Activated B cell treated with CpG ODN at 0.5 μM for 24 hours (primary cell): ENCODE data around the gene GGT6. TPM values are rescaled to one million over a fixed set of nuclear protein-coding genes. Genes with fewer than 3 reads are reported as not detected.
"Not testable (repeated sequence)": the region's sequence is repeated elsewhere in the genome, so short reads cannot be mapped to it uniquely, and the experiment has no call there.

Source experiments
- ATAC-seq: fragments of 200-7000 bp; cut with Tn5 transposase; one replicate; pipeline ENCODE4 v1.10.0; 2021; ENCODE audit warnings: low read depth, mild to moderate bottlenecking, moderate library complexity
- CTCF ChIA-PET: fragments of 350-600 bp; sonication (Branson Sonifier 250); formaldehyde crosslinking; loops from one replicate; lab custom pipeline; 2021; ENCODE audit warnings: antibody characterized with exemption; lab: Charles Lee
- POLR2A ChIA-PET: fragments of 350-600 bp; sonication (Branson Sonifier 250); formaldehyde crosslinking; loops from one replicate; lab custom pipeline; 2021; ENCODE audit warnings: antibody characterized with exemption; lab: Charles Lee
- DNase-seq: peaks from one replicate; pipeline ENCODE4 v3.0.0; 2022
- H3K27ac Mint-ChIP-seq: one replicate; pipeline ENCODE4 v1.8.0; 2020; ENCODE audit warnings: mixed read lengths
- H3K27me3 Mint-ChIP-seq: one replicate; pipeline ENCODE4 v1.8.0; 2021; ENCODE audit warnings: mixed read lengths
- H3K36me3 Mint-ChIP-seq: one replicate; pipeline ENCODE4 v1.8.0; 2021; ENCODE audit warnings: low read depth, mixed read lengths
- H3K4me1 Mint-ChIP-seq: one replicate; pipeline ENCODE4 v1.8.0; 2021; ENCODE audit warnings: mixed read lengths
- H3K4me3 Mint-ChIP-seq: one replicate; pipeline ENCODE4 v1.8.0; 2020; ENCODE audit warnings: mild to moderate bottlenecking, mixed read lengths
- H3K9me3 Mint-ChIP-seq: one replicate; pipeline ENCODE4 v1.8.0; 2020; ENCODE audit warnings: mixed read lengths
- intact Hi-C: fragments of 100-400 bp; cut with micrococcal nuclease; formaldehyde crosslinking; loops from one replicate; pipeline ENCODE4 v1.15.1; 2024
- total RNA-seq: library from RNA; stranded (reverse); gene quantifications from 2 replicates; pipeline ENCODE4 v1.2.3, GENCODE V29; 2022
- TF ChIP-seq, protein P1 (sequence below): fragments of 200-600 bp; IDR thresholded peaks from one replicate; pipeline ENCODE4 v1.8.0; 2022; ENCODE audit warnings: antibody characterized with exemption, mild to moderate bottlenecking

The GGT6 gene
- total RNA-seq, 1 donor from 2014 or later, result not detected

GRCh38 chr17:4605826-4606225 lies 45.4 kb upstream of the GGT6 start:
- no peaks in the 10 kb centered on the region for H3K9me3 Mint-ChIP-seq
- TF ChIP-seq, protein P1, sequence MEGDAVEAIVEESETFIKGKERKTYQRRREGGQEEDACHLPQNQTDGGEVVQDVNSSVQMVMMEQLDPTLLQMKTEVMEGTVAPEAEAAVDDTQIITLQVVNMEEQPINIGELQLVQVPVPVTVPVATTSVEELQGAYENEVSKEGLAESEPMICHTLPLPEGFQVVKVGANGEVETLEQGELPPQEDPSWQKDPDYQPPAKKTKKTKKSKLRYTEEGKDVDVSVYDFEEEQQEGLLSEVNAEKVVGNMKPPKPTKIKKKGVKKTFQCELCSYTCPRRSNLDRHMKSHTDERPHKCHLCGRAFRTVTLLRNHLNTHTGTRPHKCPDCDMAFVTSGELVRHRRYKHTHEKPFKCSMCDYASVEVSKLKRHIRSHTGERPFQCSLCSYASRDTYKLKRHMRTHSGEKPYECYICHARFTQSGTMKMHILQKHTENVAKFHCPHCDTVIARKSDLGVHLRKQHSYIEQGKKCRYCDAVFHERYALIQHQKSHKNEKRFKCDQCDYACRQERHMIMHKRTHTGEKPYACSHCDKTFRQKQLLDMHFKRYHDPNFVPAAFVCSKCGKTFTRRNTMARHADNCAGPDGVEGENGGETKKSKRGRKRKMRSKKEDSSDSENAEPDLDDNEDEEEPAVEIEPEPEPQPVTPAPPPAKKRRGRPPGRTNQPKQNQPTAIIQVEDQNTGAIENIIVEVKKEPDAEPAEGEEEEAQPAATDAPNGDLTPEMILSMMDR, result no peak
- peaks cover 31% of the 10 kb centered on the region for H3K27me3 Mint-ChIP-seq
- CTCF ChIA-PET, result no interaction called here
- no peak for ATAC-seq
- intact Hi-C loops, result no loop called here
- POLR2A ChIA-PET, result no interaction called here
- no peak overlapping the region for H3K27ac Mint-ChIP-seq
- no peaks in the 10 kb centered on the region for H3K4me1 Mint-ChIP-seq
- no peak overlapping the region for H3K4me3 Mint-ChIP-seq
- H3K36me3 Mint-ChIP-seq, result no peaks in the 10 kb centered on the region
- no peak for DNase-seq

- H3K36me3 Mint-ChIP-seq, H3K4me1 Mint-ChIP-seq, H3K4me3 Mint-ChIP-seq, H3K27ac Mint-ChIP-seq, ATAC-seq, intact Hi-C loops, POLR2A ChIA-PET, CTCF ChIA-PET, DNase-seq, H3K9me3 Mint-ChIP-seq: not testable (repeated sequence)
- peaks cover 36% of the 10 kb centered on the region for H3K27me3 Mint-ChIP-seq
Observed at GRCh38 chr17:4604736-4605135, 44.4 kb upstream of the GGT6 start.

DNA sequence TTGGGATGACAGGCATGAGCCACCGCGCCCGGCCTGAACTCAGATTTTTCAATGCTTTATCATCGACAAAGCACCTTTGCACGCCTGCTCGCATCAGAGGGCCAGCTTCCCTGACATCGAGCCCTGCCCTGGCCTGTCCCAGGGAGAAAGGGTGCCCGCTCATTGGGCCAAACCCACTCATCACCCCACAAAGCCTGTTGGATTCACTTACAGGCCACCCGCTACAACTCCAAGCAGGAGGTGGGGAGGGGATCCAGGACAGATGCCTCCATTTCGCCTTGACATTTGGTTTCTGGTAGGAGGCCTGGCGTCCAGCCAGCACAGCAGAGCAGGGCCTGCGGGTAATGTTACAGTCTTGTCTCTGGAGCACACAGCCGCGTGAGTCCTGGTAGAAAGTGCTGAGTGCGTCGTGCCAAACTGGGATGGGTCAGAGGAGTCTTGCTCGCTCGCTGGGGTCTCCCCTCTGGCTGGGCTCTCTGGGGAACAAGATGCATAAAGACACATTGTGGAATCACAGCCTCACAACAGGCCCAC lies 43.8 kb upstream of the GGT6 start:
- DNase-seq (no peak), ATAC-seq (no peak)
- TF ChIP-seq, protein P1, result no peak
- H3K36me3 Mint-ChIP-seq, result no peaks in the 10 kb centered on the region
- no peaks in the 10 kb centered on the region for H3K4me1 Mint-ChIP-seq
- H3K9me3 Mint-ChIP-seq, result no peaks in the 10 kb centered on the region
- peaks cover 34% of the 10 kb centered on the region for H3K27me3 Mint-ChIP-seq
- H3K27ac Mint-ChIP-seq, result no peak overlapping the region
- POLR2A ChIA-PET, result no interaction called here
- CTCF ChIA-PET, result no interaction called here
- H3K4me3 Mint-ChIP-seq, result no peak overlapping the region
- intact Hi-C loops, result no loop called here

DNA sequence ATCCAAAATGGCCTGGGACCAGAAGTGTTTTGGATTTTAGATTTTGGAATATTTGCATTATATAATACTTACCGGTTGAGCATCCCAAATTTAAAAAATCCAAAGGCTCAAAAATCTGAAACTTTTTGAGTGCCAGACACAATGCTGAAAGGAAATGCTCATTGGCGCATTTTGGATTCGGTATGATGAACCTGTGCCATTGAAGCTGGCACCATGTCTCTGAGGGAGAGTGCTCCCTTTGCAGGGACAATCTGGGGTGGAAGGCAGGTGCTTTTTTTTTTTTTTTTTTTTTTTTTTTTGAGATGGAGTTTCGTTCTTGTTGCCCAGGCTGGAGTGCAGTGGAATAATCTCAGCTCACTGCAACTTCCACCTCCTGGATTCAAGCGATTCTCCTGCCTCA lies 41.7 kb upstream of the GGT6 start:
- ChIA-PET CTCF (no interaction called here), POLR2A (no interaction called here)
- no peak for DNase-seq
- Mint-ChIP-seq H3K27ac (no peak overlapping the region), H3K36me3 (no peaks in the 10 kb centered on the region), H3K4me1 (no peaks in the 10 kb centered on the region), H3K4me3 (no peak overlapping the region), H3K9me3 (no peaks in the 10 kb centered on the region), H3K27me3 (peaks cover 22% of the 10 kb centered on the region)
- intact Hi-C loops, result no loop called here
- ATAC-seq, result no peak
- TF ChIP-seq, protein P1, result no peak

DNA sequence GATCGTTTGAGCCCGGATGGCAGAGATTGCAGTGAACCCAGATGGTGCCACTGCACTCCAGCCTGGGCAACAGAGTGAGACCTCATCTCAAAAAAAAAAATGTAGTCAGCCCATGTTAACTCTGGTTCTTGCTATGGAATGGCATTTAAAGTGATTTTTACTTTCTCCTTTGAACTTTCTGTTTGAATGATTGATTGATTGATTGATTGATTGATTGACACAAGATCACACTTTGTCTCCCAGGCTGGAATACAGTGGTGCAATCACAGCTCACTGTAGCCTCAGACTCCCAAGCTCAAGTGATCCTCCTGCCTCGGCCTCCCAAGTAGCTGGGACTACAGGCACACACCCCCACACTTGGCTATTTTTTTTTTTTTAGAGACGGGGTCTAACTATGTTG lies 40.9 kb upstream of the GGT6 start:
- H3K4me3 Mint-ChIP-seq, result no peak overlapping the region
- peaks cover 23% of the 10 kb centered on the region for H3K27me3 Mint-ChIP-seq
- TF ChIP-seq, protein P1, result no peak
- ATAC-seq (no peak), DNase-seq (no peak)
- intact Hi-C loops, result no loop called here
- CTCF ChIA-PET, result no interaction called here
- no peaks in the 10 kb centered on the region for H3K4me1 Mint-ChIP-seq
- H3K36me3 Mint-ChIP-seq, result no peaks in the 10 kb centered on the region
- POLR2A ChIA-PET, result no interaction called here
- no peak overlapping the region for H3K27ac Mint-ChIP-seq
- no peaks in the 10 kb centered on the region for H3K9me3 Mint-ChIP-seq

GRCh38 chr17:4600563-4600962 lies 40.2 kb upstream of the GGT6 start:
- ChIA-PET POLR2A (no interaction called here), CTCF (no interaction called here)
- H3K4me1 Mint-ChIP-seq, result no peaks in the 10 kb centered on the region

More at GRCh38 chr17:4600563-4600962, 40.2 kb upstream of the GGT6 start:
- Mint-ChIP-seq H3K9me3 (no peaks in the 10 kb centered on the region), H3K36me3 (no peaks in the 10 kb centered on the region), H3K4me3 (no peak overlapping the region), H3K27ac (no peak overlapping the region), H3K27me3 (peaks cover 23% of the 10 kb centered on the region)
- ATAC-seq (no peak), DNase-seq (no peak)
- intact Hi-C loops, result no loop called here
- TF ChIP-seq, protein P1, result no peak
